GM19438 (cell line): ENCODE data around the gene IFTAP.

Source experiments
- ATAC-seq: cut with Tn5 transposase; IDR thresholded peaks from one replicate; pipeline ENCODE4 v1.9.1; 2021; ENCODE audit warnings: low read depth; ENCODE audit not compliant: unreplicated experiment

IFTAP gene

DNA sequence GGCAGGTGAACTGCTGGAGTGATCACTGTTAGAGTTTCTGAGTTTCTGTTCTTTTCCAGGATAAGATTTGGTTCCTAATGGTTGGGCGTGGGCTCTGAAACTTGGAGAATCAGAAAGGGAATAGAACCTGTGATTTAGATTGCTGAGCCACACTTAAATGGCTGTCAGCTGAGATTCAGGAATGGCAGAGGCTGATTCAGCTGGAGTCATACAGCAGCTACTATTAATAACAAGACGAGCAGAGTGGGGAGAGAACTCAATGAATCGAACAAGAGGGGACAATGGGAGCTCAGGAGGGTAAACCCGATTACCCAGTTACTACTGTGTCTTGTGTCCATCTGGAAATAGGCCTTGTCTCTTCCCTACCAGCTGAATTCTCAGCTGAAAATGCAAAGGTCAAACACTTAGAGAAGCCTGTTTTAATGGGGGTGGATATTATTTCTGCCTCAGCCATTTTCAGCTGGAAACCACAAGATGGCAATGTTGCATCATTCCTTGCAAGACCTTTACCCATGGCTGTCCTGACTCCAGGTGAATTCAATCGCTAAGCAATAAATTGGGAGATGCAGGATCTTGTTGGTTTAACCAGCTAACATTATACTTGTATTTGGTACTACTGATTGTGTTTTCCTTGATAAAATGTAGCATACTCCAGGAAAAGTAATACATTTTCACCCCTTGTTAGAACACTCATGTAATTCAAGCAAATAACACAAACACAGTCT, 108.2 kb downstream of the IFTAP start:
- peak; percentile 86 for ATAC-seq

DNA sequence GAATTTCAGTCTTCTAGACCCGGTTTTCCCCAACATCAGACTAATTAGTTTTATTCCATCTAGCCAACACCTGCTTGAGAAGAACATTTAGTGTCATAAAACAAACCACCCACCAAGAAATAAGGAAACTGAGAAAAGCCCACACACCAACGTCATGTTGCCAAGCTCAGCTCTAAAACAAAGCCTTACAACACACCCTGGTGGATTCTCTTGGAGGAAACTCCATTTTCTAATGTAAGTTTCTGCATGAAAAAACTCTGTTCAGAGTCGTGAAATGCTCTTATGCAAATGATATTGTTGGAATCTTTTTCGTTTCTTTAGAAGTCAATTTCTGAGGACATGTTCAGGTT, 108.7 kb downstream of the IFTAP start:
- peak; percentile 29 for ATAC-seq
